Endothelial cell (in vitro differentiated cells): ENCODE results near the gene ATL2. TPM values are rescaled to one million over a fixed set of nuclear protein-coding genes. Genes with fewer than 3 reads are reported as not detected.

Source experiments
- DNase-seq: peaks from one replicate; pipeline ENCODE4 v3.0.0; 2021; ENCODE audit warnings: low spot score
- H3K27ac Mint-ChIP-seq: one replicate; pipeline ENCODE4 v1.8.0; 2021; ENCODE audit warnings: mixed read lengths, inconsistent platforms; ENCODE audit not compliant: unreplicated experiment
- H3K27me3 Mint-ChIP-seq: one replicate; pipeline ENCODE4 v1.8.0; 2021; ENCODE audit warnings: mild to moderate bottlenecking, moderate library complexity, mixed read lengths, inconsistent platforms; ENCODE audit not compliant: unreplicated experiment
- H3K36me3 Mint-ChIP-seq: one replicate; pipeline ENCODE4 v1.8.0; 2021; ENCODE audit warnings: mild to moderate bottlenecking, low read depth, mixed read lengths, inconsistent platforms; ENCODE audit not compliant: unreplicated experiment
- H3K4me1 Mint-ChIP-seq: one replicate; pipeline ENCODE4 v1.8.0; 2021; ENCODE audit warnings: mild to moderate bottlenecking, mixed read lengths, inconsistent platforms; ENCODE audit not compliant: unreplicated experiment
- H3K4me3 Mint-ChIP-seq: one replicate; pipeline ENCODE4 v1.8.0; 2021; ENCODE audit warnings: mild to moderate bottlenecking, mixed read lengths, inconsistent platforms; ENCODE audit not compliant: unreplicated experiment
- H3K9me3 Mint-ChIP-seq: one replicate; pipeline ENCODE4 v1.8.0; 2021; ENCODE audit warnings: mixed read lengths, inconsistent platforms; ENCODE audit not compliant: unreplicated experiment
- CTCF ChIP-seq: fragments of 200-600 bp; sonication (generic); IDR thresholded peaks from one replicate; pipeline ENCODE4 v1.5.0; 2021; ENCODE audit warnings: antibody characterized with exemption; ENCODE audit not compliant: unreplicated experiment
- total RNA-seq: library from RNA; stranded (reverse); fragmentation: NEBNext Ultra II Directional; extraction: Animal tissue kit (Norgen Biotek cat#: 25700); gene quantifications from one replicate; pipeline ENCODE4 v1.2.1, GENCODE V29; 2021; ENCODE audit not compliant: unreplicated experiment

ATL2 gene
- total RNA-seq, 1 donor from 2014 or later = 38.0 TPM

- Mint-ChIP-seq H3K27ac (no peak overlapping the region), H3K4me3 (no peak overlapping the region)
These were observed 4.5 kb upstream of the ATL2 start for GRCh38 chr2:38381381-38382143.

GRCh38 chr2:38380397-38381130, 3.5 kb upstream of the ATL2 start:
- H3K4me3 Mint-ChIP-seq = no peak overlapping the region
- DNase-seq = peak; percentile 7
- no peaks in the 10 kb centered on the region for H3K36me3 Mint-ChIP-seq
- peak overlapping the region; percentile 84 for H3K27ac Mint-ChIP-seq
- H3K9me3 Mint-ChIP-seq = no peaks in the 10 kb centered on the region
- no peak for TF ChIP-seq CTCF
- peaks cover 9% of the 10 kb centered on the region for H3K27me3 Mint-ChIP-seq
- peaks cover 30% of the 10 kb centered on the region for H3K4me1 Mint-ChIP-seq

More at GRCh38 chr2:38381381-38382143, 4.5 kb upstream of the ATL2 start:
- Mint-ChIP-seq H3K9me3 (no peaks in the 10 kb centered on the region), H3K36me3 (no peaks in the 10 kb centered on the region), H3K27me3 (peaks cover 5% of the 10 kb centered on the region), H3K4me1 (peaks cover 23% of the 10 kb centered on the region)
- DNase-seq = no peak
- no peak for TF ChIP-seq CTCF

GRCh38 chr2:38376346-38377049, 575 bp downstream of the ATL2 start:
- H3K27me3 Mint-ChIP-seq = peaks cover 9% of the 10 kb centered on the region
- peak overlapping the region; percentile 94 for H3K4me3 Mint-ChIP-seq
- peaks cover 33% of the 10 kb centered on the region for H3K4me1 Mint-ChIP-seq
- TF ChIP-seq CTCF = peak; percentile 64
- no peaks in the 10 kb centered on the region for H3K9me3 Mint-ChIP-seq
- peak; percentile 81 for DNase-seq
- peak overlapping the region; percentile 95 for H3K27ac Mint-ChIP-seq
- H3K36me3 Mint-ChIP-seq = no peaks in the 10 kb centered on the region

GRCh38 chr2:38375696-38376345, 1.3 kb downstream of the ATL2 start:
- Mint-ChIP-seq H3K36me3 (no peaks in the 10 kb centered on the region), H3K27me3 (peaks cover 9% of the 10 kb centered on the region), H3K4me1 (peaks cover 31% of the 10 kb centered on the region), H3K9me3 (no peaks in the 10 kb centered on the region), H3K27ac (peak overlapping the region; percentile 95), H3K4me3 (peak overlapping the region; percentile 94)
- DNase-seq = peak; percentile 49
- TF ChIP-seq CTCF = no peak
